Measurements from ENCODE around the gene IKBKG. TPM values are rescaled to one million over a fixed set of nuclear protein-coding genes. Genes with fewer than 3 reads are reported as not detected.
"Not testable (repeated sequence)": the region's sequence is repeated elsewhere in the genome, so short reads cannot be mapped to it uniquely, and the experiment has no call there.

The IKBKG gene, protein sequence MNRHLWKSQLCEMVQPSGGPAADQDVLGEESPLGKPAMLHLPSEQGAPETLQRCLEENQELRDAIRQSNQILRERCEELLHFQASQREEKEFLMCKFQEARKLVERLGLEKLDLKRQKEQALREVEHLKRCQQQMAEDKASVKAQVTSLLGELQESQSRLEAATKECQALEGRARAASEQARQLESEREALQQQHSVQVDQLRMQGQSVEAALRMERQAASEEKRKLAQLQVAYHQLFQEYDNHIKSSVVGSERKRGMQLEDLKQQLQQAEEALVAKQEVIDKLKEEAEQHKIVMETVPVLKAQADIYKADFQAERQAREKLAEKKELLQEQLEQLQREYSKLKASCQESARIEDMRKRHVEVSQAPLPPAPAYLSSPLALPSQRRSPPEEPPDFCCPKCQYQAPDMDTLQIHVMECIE
- total RNA-seq: 5.5 TPM

DNA sequence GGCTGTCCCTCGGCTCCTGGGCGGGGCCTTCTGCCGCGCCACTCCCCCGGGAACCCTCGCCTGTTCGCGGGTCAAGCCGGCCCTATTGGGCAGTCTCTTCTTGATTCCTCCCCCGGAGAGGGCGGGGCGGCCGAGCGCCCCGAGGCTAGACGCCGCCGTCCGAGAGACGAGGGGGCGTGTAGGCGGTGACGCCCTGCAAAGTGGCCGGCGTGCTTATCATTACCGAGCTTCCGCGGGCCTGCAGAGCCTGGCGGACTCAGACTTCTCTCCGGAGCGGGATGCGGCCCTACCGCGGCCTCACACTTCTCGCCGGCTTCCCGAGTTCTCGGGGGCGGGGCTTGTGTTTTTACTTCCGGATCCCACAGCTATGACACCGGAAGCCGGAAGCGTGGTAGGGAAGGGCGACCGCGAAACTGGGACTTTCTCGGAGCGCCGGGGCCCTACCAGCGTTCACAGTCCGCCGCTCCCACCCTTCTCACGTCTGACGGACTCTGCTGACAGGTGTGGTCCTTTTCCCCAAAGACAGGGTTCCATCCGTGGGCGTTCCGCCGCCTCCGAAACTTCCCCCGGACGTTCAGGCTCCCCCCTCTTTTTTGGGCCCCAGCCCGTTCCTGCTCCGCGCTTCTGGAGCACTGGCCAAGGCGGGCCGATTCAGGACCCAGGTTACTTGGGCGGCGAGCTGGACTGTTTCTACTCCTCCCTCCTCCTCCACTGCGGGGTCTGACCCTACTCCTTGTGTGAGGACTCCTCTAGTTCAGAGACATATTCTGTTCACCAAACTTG is at the start of gene IKBKG:
Gene IKBKG, plus strand, starts transcription at position 376 of the 783 bp plus-strand sequence. CDS start 4,383 bp downstream, outside the sequence.
- peak; percentile 89 for DNase-seq

DNA sequence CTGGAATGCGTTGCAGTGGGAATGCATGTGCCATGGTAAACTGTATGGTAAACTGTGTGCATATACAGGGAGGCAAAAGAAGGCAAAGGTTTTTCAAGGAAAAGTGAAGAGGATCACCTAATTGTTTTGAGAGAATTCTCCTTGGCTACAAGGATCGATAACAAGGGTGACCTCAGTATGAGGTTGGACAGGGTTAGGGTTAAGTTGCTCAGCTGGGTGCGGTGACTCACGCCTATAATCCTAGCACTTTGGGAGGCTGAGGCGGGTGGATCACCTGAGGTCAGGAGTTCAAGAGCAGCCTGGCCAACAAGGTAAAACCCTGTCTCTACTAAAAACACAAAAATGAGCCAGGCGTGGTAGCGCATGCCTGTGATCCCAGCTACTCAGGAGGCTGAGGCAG is 46.0 kb upstream of the IKBKG start:
- DNase-seq: not testable (repeated sequence)

DNA sequence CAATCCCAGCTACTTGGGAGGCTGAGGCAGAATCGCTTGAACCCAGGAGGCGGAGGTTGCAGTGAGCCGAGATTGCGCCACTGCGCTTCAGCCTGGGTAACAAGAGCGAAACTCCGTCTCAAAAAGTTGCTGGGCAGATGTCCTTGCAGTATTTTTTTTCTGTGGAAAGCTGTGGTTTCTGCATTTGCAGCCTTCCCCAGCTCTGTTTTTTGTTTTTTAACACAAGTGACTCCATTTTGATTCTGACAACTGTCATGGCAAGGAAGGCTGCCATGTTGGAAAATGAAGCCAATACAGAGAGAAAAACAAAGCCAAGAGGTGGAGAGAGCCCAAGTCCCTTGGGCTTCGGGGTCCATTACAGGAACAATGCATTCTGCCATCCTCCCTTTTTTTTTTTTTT is 45.3 kb upstream of the IKBKG start:
- DNase-seq: no peak

DNA sequence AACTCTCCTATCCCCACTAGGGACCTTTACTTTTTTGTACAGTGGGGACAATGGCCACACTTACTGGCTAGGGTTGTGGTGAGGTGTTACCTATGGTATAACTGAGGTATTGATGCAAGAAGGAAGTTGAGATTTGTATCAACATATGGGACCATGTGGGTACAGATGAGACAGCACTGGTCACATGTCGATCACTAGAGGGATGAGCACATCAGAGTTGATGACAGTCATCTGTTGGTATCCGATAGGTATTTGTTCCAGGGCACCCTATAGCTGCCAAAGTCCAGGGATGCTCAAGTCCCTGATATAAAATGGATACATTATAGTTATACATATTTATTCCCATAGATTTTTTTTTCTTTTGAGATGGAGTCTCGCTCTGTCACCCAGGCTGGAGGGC is 44.4 kb upstream of the IKBKG start:
- no peak for DNase-seq

DNA sequence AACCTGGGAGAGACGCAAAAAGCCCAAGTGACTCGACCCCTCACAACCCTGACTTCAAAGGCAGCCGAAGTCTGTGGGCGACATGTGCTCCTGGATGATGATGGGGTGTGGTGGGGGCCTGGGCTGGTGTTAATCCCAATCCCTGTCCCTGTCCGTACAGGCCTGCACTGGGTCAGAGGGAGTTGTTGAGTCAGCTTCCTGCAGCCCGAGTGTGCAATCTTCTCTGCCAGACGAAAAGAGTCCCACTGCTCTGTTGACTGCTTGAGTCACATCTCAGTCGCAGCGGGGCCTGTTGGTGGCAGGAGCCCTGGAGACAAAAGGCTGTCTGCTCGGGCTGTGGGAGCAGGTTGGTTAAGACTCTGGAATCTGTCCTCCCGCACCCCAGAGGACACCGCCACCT is 41.7 kb upstream of the IKBKG start:
- no peak for DNase-seq

DNA sequence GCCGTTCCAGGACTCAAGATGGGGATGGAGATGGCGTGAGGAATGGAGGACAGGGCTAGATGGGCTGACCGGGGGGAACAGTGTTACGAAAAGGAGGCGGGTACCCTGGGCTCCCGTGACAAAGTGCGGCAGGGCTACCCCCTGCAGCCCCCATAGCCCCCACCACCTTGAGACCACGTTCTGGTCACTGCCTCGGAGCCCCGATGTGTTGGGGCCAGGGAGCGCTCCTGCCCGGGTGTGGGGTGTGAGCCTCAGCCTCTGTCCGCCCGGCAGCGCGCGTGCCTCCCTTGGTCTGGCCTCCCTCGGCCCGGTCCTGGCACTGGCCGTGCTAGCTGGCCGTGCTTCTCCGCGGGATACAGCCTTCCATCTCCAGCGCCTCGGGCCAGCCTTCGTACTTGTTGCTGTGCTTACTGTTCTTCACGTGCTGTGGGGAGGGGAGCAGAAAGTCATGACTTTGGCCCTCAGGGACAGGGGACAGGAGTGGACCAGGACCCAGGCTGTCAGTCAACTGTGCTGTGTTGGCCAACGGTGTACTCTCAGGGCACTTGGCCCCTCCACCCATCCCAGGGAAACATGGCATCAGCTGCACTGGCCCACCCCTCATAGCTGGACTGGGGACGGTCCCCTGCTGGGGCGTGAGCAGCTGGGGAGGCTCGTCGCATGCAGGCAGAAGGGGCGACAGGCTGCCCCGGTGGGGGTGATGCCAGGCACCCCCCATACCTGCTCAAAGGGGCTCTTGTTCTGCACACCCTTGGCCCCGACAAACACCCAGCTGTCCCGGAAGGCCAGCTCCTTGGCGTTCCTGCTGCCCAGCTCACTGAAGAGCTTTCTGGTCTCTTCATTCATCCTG is 40.7 kb upstream of the IKBKG start:
- no peak for DNase-seq

DNA sequence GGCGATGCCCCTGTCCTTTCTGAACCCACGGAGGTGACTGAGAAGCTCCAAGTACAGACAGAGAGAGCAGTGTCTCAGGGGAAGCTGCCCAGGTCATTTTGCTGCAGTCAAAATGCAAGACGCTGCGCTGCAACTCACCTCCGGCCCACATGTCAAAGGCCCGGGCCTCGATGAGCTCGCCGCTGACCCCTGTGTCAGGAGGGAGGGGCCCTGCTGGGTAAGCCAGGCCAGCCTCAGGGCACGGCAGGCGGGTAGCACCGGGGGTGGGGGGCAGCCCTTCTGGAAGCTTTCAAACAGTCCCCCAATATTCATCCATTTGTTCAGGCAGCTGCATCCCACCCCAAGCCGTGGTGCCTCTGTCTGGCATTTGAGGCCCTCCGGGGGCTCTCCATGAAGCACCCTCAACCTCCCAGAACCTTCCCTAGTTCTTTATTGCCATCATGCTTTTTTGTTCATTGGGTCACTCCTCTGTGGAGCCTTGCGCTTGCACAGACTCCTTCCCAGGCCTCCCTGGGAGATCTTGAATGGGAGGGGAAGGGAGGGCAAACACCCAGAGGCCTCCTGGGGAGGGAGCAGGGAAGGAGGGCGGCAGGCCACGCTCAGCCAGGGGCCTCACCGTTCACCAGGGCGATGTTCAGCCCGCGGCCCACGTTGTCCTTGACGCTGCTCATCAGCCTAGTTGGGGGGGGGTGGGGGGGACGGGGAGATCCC is 39.6 kb upstream of the IKBKG start:
- no peak for DNase-seq

DNA sequence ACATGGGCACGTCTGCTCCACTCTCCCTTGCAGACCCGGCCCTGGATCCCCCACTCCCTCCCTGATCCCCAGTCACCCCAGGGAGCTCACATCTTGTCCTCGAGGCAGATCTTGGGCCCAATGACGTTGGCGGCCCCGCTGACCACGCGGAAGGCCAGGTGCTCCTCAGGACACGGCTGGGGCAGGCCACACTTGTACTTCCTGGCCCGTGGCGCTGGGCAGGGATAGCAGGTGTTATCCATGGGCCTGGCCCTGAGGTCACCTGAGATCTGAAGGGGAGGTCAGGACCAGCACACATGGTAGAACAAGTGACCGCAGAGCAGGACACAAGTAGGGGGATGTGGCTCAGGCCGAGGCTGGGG is 39.1 kb upstream of the IKBKG start:
- DNase-seq: no peak

DNA sequence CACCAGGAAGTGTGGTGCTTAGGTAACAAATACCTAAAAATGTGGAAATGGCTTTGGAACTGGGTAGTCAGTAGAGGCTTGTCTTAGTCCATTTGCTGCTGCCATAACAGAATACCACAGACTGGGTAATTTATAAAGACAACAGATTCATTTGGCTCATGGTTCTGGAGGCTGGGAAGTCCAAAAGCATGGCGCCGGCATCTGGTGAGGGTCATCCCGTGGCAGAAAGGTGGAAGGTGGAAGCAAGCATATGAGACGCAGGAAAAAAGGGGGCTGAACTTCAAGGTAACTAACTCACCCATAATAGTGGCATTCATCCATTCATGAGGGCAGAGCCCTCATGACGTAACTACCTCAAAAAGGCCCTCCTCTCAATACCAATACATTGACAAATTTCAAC is 38.0 kb upstream of the IKBKG start:
- DNase-seq: no peak

DNA sequence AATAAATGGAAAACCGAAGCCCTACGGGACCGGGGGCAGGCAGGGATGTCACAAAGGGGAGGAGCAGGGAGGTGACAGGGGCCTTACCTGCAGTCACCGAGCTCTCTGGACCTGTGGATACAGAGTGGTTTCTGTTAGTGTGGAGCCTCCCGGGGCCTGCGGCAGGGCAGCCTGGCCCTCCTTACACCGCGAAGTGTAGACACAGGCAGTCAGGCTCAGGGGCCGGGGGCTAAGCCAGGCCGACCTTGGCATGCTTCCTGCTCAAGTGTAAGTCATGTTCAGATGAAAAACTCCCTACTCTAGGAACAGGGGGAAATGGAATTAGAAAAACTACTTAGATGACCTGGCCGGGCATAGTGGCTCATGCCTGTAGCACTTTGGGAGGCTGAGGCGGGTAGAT is 35.7 kb upstream of the IKBKG start:
- DNase-seq: no peak

DNA sequence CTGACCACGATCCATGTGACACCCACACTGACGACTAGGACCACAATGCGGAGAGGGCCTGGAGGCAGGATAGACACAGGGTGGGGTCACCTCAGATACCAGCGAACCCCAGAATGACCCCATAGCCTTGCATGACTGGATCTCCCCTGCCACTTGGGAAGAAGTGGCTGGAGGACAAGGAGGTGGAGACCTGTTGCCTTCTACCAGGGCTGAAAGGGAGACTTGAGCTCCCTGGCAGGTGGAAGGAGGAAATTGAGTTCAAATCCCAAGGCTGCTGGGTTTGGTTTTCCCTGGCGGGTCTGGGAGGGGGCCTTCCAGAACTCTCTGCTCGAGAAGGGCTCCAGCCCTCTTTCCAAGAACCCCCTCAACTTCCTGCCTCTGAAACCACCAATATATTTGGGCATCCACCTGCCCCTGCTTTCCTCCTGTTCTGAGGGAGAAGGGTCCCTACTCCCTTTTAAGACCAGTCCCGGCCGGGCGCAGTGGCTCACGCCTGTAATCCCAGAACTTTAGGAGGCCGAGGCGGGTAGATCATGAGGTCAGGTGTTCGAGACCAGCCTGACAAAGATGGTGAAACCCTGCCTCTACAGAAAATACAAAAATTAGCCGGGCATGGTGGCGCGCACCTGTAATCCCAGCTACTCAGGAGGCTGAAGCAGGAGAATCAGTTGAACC is 34.4 kb upstream of the IKBKG start:
- no peak for DNase-seq

DNA sequence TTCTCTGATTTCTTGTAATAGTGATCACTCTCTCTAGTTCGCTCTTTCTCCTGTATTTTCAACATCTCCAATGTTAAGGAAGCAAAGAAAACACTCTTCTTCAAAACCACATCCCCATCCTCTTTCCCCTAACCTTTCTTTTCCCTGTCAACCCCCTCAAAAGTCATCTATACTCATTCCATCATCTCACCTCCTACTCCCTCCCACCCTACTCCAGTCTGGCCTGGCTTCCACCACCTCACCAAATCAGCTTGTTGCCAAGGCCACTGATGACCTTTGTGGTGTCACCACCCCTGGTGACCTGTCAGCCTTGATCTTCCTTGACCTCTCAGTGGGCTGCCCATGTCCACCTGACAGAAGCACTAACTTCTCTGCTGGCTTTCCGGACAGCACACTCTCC is 33.7 kb upstream of the IKBKG start:
- DNase-seq: no peak

DNA sequence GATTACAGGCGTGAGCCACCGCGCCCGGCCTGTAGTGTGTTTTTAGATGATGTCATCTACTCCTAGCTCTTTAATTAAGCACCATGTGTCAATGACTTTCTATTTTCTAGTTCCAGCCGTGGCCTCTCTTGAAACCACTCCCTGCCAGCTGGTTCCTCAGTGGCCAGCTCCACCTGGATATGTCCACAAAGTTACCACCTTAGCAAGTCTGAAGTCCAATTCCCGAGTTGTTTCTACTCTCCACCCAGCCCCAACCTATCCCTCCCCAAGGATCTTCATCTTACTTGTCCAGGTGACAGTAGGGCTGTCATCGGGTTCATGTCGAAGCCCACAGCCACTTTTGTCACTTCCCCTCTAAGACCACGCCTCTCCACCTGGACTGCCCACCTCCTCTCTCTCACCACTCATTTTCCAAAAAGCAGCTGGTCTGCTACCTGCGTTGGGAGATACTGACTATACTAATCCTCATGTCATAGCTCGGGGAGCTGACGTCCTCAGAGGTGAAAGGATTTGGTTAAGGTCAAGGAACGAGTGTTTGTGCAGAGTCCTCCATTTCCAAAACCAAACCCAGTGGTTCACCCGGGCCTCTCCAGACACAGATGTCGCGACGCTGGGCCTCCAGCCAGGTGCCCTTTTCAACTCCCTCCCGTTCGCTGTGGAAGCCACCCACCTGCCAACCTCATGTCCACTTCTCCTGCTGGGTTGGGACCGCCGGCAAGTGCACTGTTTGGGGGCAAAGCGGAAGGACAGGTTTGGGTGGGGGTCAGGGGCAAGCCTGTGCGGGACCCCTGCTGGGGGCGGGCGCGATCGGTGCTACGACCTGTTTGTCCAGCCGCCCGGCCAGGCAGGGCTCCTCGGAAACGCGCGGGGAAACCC is 32.1 kb upstream of the IKBKG start:
- no peak for DNase-seq

DNA sequence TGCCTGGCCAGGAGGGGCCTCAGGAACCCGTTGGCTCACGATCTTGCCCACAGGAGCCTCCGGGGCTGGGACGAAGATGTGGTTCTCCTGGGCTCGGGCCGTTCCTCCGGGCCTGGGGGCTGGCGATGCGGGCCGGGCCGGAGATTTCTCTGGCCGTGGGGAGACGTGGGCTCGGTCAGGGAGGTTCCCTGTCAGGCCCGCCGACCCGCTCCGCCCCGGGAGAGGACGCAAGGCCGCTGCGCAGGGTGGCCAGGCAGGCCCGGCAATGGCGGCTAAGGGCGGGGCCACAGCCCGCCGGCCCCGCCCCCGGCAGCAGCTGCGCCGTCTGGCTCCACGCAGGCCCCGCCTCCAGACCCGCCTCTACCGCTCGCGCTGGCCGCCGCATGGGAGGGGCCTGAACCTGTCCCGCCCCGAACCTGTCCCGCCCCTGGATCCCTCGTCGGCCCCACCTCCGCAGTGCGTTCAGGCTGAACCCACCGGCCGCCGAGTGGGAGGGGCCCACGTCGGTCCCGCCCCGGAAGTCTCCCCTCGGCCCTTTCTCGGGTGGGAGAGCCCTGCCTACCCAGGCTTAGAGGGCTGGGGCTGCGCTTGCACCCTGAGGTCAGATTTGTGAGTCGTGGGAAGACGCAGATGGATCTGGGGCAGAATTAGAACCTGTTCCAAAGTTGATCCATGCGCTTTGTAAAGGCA is 31.3 kb upstream of the IKBKG start, which contains the start of gene FAM3A:
Gene FAM3A, minus strand, starts transcription at position 267 of the 690 bp plus-strand sequence. CDS start 460 bp downstream, outside the sequence.
- DNase-seq: peak; percentile 95

DNA sequence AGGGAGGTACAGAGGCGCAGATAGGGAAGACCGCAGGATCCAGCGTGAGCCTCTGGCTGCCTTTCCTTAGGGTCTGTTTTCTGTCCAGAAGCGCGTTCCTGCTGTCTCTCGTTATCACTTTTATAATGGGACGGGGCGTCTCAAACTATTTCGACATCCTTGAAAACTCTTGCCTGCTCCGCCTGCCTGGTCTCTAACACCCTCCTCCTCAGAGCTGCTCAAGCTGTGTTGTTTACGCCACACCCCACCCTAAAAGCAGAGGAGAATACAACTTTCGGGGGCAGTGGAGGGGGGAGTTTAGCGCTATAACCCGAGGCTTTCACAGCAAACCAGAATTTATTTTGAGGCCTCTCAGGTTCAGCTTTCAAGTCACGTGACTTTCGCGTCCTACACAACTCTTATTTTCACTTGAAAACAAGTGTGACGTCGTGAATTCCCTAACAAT is 30.7 kb upstream of the IKBKG start:
- no peak for DNase-seq

DNA sequence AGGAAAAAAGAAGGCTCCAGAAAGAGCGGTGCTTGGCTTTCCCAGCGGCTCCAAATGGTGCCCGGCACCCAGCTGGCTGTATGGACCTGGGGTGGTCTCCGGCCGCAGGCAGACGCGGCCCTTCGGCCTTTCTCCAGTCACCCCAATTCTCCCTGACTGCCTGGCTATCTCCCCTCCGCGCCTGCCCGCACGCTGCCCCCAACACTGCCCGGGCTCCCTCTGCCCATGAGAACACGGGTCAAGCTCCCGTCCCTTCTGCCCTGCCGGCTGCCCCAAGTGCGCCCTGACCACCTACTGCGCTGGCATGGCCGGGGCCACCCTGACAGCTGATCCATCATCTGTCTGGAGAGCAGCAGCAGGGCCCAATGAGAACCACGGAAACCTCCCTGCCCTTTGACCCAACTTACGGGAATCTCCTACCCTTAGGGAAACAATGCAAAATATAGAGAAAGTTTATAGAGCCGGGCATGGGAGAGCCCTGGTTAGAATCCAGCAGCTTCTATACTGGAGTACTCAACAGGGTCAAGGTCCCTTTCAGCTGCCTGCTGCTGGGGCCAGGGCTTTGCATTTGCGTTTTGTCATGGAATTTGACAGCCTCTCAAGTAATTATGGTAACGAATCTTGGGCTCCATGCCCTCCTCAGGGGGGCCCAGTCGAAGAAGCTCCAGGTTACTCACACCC is 30.2 kb upstream of the IKBKG start:
- no peak for DNase-seq

DNA sequence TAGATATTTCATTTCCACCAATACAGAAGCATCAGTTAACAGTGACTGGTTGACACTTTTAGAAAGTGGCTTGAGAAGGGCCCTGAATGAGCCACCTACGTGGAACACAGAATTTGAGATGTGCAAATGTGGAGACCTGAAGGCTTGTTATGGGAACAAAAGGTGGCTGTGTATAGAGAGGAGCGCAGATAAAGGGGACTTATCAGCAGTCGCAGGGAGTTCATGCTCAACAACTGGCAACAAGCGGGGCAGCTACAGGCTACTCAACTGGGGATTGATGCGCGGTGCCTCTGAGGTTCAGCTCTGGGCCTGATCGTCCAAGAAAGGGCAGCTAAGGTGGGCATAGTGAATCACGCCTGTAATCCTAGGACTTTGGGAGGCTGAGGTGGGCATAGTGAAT is 28.0 kb upstream of the IKBKG start:
- DNase-seq: no peak

DNA sequence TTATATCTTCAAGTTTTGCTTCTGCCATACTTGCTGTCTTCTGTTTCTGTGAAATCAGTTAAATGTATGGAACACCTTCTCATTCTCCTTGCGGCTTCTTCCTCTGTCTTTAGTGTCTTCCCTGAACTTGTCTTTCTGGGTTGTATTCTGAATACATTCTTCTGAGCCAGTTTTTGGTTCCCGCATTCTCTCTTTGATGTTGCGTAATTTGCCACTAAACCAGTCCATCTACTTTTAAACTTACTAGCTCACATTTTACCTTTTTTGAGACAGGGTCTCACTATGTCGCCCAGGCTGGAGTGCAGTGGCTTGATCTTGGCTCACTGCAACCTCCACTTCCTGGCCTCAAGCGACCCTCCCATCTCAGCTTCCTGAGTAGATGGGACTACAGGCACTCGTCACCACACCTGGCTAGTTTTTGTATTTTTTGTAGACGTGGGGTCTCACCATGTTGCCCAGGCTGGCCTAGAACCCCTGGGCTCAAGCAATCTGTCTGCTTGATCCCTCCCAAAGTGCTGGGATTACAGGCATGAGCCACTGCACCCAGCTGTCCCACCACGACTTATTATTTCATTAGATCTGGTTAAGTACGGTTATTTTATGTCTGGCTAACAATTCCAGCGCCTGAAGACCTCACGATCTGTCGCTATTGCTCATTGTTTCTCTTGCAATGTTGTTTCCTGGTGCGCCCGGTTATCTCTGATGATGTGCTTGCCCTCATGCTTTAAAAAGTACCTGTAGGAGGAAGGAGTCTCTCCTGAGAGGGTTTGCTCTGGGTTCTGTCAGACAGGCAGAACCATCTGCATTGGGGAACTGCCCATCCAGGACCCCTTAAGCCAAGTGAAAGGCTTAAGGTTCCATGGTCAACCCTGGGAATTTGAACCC is 21.6 kb upstream of the IKBKG start:
- no peak for DNase-seq

Data from occipital lobe (tissue), 2 donors.